Glutamatergic neuron (in vitro differentiated cells): ENCODE results near the gene MECR. TPM values are rescaled to one million over a fixed set of nuclear protein-coding genes. Genes with fewer than 3 reads are reported as not detected.

Experiments used
- DNase-seq: peaks from one replicate; pipeline ENCODE4 v3.0.0; 2022
- H3K27ac Mint-ChIP-seq: one replicate; pipeline ENCODE4 v1.8.0; 2020; ENCODE audit warnings: mild to moderate bottlenecking, mixed read lengths, inconsistent platforms; ENCODE audit not compliant: unreplicated experiment
- H3K27me3 Mint-ChIP-seq: one replicate; pipeline ENCODE4 v1.8.0; 2020; ENCODE audit warnings: mild to moderate bottlenecking, moderate library complexity, mixed read lengths, inconsistent platforms; ENCODE audit not compliant: unreplicated experiment
- H3K36me3 Mint-ChIP-seq: one replicate; pipeline ENCODE4 v1.8.0; 2020; ENCODE audit warnings: mild to moderate bottlenecking, mixed read lengths, inconsistent platforms; ENCODE audit not compliant: unreplicated experiment
- H3K4me1 Mint-ChIP-seq: one replicate; pipeline ENCODE4 v1.8.0; 2020; ENCODE audit warnings: mild to moderate bottlenecking, low read depth, mixed read lengths, inconsistent platforms; ENCODE audit not compliant: unreplicated experiment
- H3K4me3 Mint-ChIP-seq: one replicate; pipeline ENCODE4 v1.8.0; 2020; ENCODE audit warnings: mild to moderate bottlenecking, mixed read lengths, inconsistent platforms; ENCODE audit not compliant: unreplicated experiment
- H3K9me3 Mint-ChIP-seq: one replicate; pipeline ENCODE4 v1.8.0; 2020; ENCODE audit warnings: mild to moderate bottlenecking, moderate library complexity, mixed read lengths, inconsistent platforms; ENCODE audit not compliant: unreplicated experiment
- CTCF ChIP-seq: fragments of 200-600 bp; sonication (generic); IDR thresholded peaks from one replicate; pipeline ENCODE4 v1.5.0; 2021; ENCODE audit not compliant: partially characterized antibody, unreplicated experiment
- total RNA-seq: library from RNA; stranded (reverse); fragmentation: NEBNext Ultra II Directional; extraction: Animal tissue kit (Norgen Biotek cat#: 25700); gene quantifications from one replicate; pipeline ENCODE4 v1.2.1, GENCODE V29; 2021; ENCODE audit not compliant: unreplicated experiment

MECR gene
- total RNA-seq, 1 donor from 2014 or later = 21.4 TPM

- no peaks in the 10 kb centered on the region for H3K9me3 Mint-ChIP-seq
- no peak for TF ChIP-seq CTCF
- H3K27ac Mint-ChIP-seq = no peak overlapping the region
These were observed 20.7 kb upstream of the MECR start for GRCh38 chr1:29251164-29252124.

GRCh38 chr1:29249951-29250581, 19.3 kb upstream of the MECR start:
- Mint-ChIP-seq H3K9me3 (no peaks in the 10 kb centered on the region), H3K4me1 (peaks cover 16% of the 10 kb centered on the region), H3K27me3 (peaks cover 3% of the 10 kb centered on the region), H3K36me3 (peaks cover 4% of the 10 kb centered on the region), H3K4me3 (no peak overlapping the region), H3K27ac (no peak overlapping the region)
- no peak for TF ChIP-seq CTCF
- DNase-seq = no peak

More at GRCh38 chr1:29251164-29252124, 20.7 kb upstream of the MECR start:
- H3K36me3 Mint-ChIP-seq = peaks cover 4% of the 10 kb centered on the region
- peaks cover 3% of the 10 kb centered on the region for H3K27me3 Mint-ChIP-seq
- peaks cover 21% of the 10 kb centered on the region for H3K4me1 Mint-ChIP-seq
- DNase-seq = no peak
- H3K4me3 Mint-ChIP-seq = no peak overlapping the region

GRCh38 chr1:29249170-29249691, 18.5 kb upstream of the MECR start:
- H3K27ac Mint-ChIP-seq = no peak overlapping the region
- H3K27me3 Mint-ChIP-seq = peaks cover 3% of the 10 kb centered on the region
- H3K9me3 Mint-ChIP-seq = no peaks in the 10 kb centered on the region
- peaks cover 16% of the 10 kb centered on the region for H3K4me1 Mint-ChIP-seq
- DNase-seq = no peak
- H3K36me3 Mint-ChIP-seq = peaks cover 4% of the 10 kb centered on the region
- H3K4me3 Mint-ChIP-seq = no peak overlapping the region
- no peak for TF ChIP-seq CTCF

GRCh38 chr1:29248409-29248808, 17.7 kb upstream of the MECR start:
- H3K4me1 Mint-ChIP-seq = peaks cover 16% of the 10 kb centered on the region

More at GRCh38 chr1:29248409-29248808, 17.7 kb upstream of the MECR start:
- Mint-ChIP-seq H3K27ac (no peak overlapping the region), H3K27me3 (peaks cover 3% of the 10 kb centered on the region), H3K9me3 (no peaks in the 10 kb centered on the region), H3K4me3 (no peak overlapping the region), H3K36me3 (peaks cover 4% of the 10 kb centered on the region)
- no peak for DNase-seq
- TF ChIP-seq CTCF = no peak
